ENCODE measurements around the gene ACTA2.

Gene ACTA2

GRCh38 chr10:88980800-88981199 is 28.2 kb upstream of the ACTA2 start:
- DNase-seq (ENCODE audit: low read depth, low spot score): no peak
- CTCF ChIA-PET: interaction anchor here (1.1 to 6.9 kb wide), 6 partner anchors 8 to 293 kb away, joined by 3 to 61 read pairs (median 18); partner anchors contain the start of gene FAS
- POLR2A ChIA-PET: no interaction called here
- TF ChIP-seq, protein P1, sequence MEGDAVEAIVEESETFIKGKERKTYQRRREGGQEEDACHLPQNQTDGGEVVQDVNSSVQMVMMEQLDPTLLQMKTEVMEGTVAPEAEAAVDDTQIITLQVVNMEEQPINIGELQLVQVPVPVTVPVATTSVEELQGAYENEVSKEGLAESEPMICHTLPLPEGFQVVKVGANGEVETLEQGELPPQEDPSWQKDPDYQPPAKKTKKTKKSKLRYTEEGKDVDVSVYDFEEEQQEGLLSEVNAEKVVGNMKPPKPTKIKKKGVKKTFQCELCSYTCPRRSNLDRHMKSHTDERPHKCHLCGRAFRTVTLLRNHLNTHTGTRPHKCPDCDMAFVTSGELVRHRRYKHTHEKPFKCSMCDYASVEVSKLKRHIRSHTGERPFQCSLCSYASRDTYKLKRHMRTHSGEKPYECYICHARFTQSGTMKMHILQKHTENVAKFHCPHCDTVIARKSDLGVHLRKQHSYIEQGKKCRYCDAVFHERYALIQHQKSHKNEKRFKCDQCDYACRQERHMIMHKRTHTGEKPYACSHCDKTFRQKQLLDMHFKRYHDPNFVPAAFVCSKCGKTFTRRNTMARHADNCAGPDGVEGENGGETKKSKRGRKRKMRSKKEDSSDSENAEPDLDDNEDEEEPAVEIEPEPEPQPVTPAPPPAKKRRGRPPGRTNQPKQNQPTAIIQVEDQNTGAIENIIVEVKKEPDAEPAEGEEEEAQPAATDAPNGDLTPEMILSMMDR (IDR thresholded peaks at IDR 0.05; ENCODE audit: insufficient read depth, low read length, missing control alignments): no peak
- H3K4me3 ChIP-seq (ENCODE audit: low read depth, low read length): no peak overlapping the region

GRCh38 chr10:88980247-88980646 is 27.7 kb upstream of the ACTA2 start:
- ChIA-PET CTCF (interaction anchor here (1.1 to 6.9 kb wide), 6 partner anchors 9 to 293 kb away, joined by 3 to 61 read pairs (median 4); partner anchors contain the start of gene FAS), POLR2A (no interaction called here)
- no peak overlapping the region for H3K4me3 ChIP-seq (ENCODE audit: low read depth, low read length)
- TF ChIP-seq, protein P1 (IDR thresholded peaks at IDR 0.05; ENCODE audit: insufficient read depth, low read length, missing control alignments): no peak
- no peak for DNase-seq (ENCODE audit: low read depth, low spot score)

GRCh38 chr10:88979603-88980002 is 27.0 kb upstream of the ACTA2 start:
- DNase-seq (ENCODE audit: low read depth, low spot score): no peak
- TF ChIP-seq, protein P1 (IDR thresholded peaks at IDR 0.05; ENCODE audit: insufficient read depth, low read length, missing control alignments): no peak
- ChIA-PET CTCF (interaction anchor here (1.0 to 6.9 kb wide), 6 partner anchors 9 to 292 kb away, joined by 3 to 61 read pairs (median 4); partner anchors contain the start of gene FAS), POLR2A (interaction anchor here (1.3 kb wide), 1 partner anchor 11 kb away, joined by 7 read pairs; the partner anchor contains the start of gene FAS)
- H3K4me3 ChIP-seq (ENCODE audit: low read depth, low read length): no peak overlapping the region

- H3K4me3 ChIP-seq (ENCODE audit: low read depth, low read length): no peak overlapping the region
- CTCF ChIA-PET: interaction anchor here (1.0 to 3.7 kb wide), 5 partner anchors 10 to 239 kb away, joined by 3 to 33 read pairs (median 7); partner anchors contain the start of gene FAS
- peak; percentile 76 for DNase-seq (ENCODE audit: low read depth, low spot score)
- POLR2A ChIA-PET: interaction anchor here (0.7 to 1.4 kb wide), 3 partner anchors 12 to 829 kb away, joined by 3 to 7 read pairs (median 4); partner anchors contain the start of gene FAS
- TF ChIP-seq, protein P1 (IDR thresholded peaks at IDR 0.05; ENCODE audit: insufficient read depth, low read length, missing control alignments): no peak
These were observed 26.6 kb upstream of the ACTA2 start for GRCh38 chr10:88979153-88979562.

DNA sequence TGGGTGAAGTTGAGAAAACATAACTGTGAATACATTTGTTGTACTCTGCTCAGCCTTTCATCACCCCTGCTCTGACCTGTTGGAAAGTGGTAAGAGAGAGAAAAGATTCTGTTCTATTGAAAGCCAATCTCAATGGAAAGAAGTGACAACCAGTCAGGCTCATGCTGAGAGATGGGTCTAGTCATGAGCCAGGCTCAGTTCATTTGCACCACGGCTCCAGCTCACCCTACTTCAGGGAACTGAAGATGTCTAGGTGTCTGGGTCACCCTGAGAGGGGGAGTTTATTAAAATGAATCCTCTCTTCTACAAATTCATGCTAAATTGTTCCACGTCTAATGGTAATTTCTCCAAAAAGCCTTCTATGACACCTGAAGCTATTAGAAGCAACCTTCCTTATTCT is 25.9 kb upstream of the ACTA2 start:
- TF ChIP-seq, protein P1 (IDR thresholded peaks at IDR 0.05; ENCODE audit: insufficient read depth, low read length, missing control alignments): no peak
- ChIA-PET CTCF (interaction anchor here (1.0 to 3.7 kb wide), 4 partner anchors 10 to 239 kb away, joined by 3 to 33 read pairs (median 10); partner anchors contain the start of gene FAS), POLR2A (interaction anchor here (0.7 to 1.4 kb wide), 3 partner anchors 12 to 829 kb away, joined by 3 to 7 read pairs (median 4); partner anchors contain the start of gene FAS)
- DNase-seq (ENCODE audit: low read depth, low spot score): no peak
- H3K4me3 ChIP-seq (ENCODE audit: low read depth, low read length): no peak overlapping the region

DNA sequence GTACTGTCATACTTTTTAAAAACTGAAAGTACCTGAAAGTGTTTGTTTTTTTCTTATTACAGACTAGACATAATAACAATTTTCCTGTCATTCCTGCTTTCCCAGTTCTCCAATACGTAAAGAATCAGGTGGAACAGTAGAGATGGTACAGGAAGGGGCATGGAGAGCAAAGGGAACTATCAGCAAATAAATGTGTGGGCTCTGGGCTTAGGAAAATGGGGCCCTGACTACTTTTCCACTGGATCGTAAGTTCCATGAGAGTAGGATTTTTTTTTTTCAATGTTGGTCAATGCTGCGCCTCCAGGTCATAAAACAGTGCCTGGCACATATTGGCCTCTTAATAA is 22.8 kb upstream of the ACTA2 start:
- CTCF ChIA-PET: interaction anchor here (1.0 to 5.5 kb wide), 8 partner anchors 10 to 239 kb away, joined by 3 to 38 read pairs (median 4); no protein-coding TSS in a partner anchor
- POLR2A ChIA-PET: no interaction called here
- no peak overlapping the region for H3K4me3 ChIP-seq (ENCODE audit: low read depth, low read length)
- DNase-seq (ENCODE audit: low read depth, low spot score): no peak
- TF ChIP-seq, protein P1 (IDR thresholded peaks at IDR 0.05; ENCODE audit: insufficient read depth, low read length, missing control alignments): no peak
